Testis (tissue), 2 donors: ENCODE results near the gene BRI3.

ENCODE experiments used
- CTCF ChIP-seq, 3 experiments: fragments of 450-650 bp in 2 of 3; fragments of 200-600 bp in 1 of 3; sonication (generic) in 1 of 3; IDR thresholded peaks; one replicate each; pipeline ENCODE4 v1.5.1; 2016 to 2019; ENCODE audit warnings: antibody characterized with exemption in 3 of 3, mild to moderate bottlenecking in 2 of 3, moderate library complexity in 1 of 3
- POLR2A ChIP-seq: fragments of 450-650 bp; IDR thresholded peaks from one replicate; pipeline ENCODE4 v1.6.1; 2017; ENCODE audit warnings: antibody characterized with exemption, mild to moderate bottlenecking, moderate library complexity

GRCh38 chr7:98303906-98304305 is 22.4 kb downstream of the BRI3 start:
- TF ChIP-seq CTCF (IDR thresholded peaks at IDR 0.05) (no peak), POLR2A (no peak)
